T-helper 1 cell (primary cell): ENCODE data around the gene MUC12.
"Not testable (repeated sequence)": the region's sequence is repeated elsewhere in the genome, so short reads cannot be mapped to it uniquely, and the experiment has no call there.

Source experiments
- DNase-seq, 5 donors: peaks; one replicate each; pipeline ENCODE4 v3.0.0-alpha.2; 2012 to 2020

Gene MUC12

DNA sequence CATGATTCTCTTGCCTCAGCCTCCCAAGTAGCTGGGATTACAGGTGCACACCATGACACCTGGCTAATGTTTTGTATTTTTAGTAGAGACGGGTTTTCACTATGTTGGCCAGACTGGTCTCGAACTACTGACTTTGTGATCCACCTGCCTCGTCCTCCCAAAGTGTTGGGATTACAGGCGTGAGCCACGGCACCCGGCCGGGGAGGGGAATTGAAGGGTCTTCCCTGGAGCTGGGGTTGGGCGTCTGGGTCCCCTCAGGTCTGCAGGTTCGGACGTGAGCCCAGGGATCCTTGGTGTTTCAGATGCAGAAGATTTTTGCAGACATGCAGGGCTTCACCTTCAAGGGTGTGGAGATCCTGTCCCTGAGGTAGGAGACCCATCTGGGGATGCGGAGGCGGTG lies 6.0 kb upstream of the MUC12 start:
- no peak for DNase-seq

DNA sequence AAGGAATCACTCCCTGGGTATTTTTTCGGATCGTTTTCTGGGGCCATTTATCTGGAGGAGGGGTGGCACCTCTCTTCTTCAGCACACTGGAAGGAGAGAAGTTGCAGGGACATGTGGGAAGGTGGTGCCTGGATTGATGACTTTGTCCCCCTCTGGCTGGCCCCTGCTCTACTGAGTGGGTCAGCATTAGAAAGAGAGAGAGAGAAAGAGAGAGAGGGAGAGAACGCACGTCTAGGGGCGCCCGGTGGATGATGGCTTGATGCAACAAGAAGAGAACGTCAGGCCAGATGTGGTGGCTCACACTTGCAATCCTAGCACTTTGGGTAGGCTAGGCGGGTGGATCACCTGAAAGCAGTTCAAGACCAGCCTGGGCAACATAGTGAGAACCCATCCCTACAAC lies 5.5 kb upstream of the MUC12 start:
- no peak for DNase-seq

DNA sequence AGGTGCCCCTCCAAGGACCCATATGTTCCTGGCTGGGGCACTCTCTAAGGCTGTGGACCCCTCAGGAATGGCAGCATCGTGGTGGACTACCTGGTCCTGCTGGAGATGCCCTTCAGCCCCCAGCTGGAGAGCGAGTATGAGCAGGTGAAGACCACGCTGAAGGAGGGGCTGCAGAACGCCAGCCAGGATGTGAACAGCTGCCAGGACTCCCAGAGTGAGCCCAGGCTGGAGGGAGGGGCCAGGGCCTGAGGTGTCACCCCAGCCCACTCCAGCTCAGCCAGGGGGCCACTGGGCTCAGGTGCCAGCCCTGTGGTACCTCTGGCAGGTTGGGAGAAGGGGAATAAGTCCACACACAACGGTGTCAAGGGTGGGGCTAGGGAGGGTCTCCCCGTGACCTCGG lies 4.7 kb upstream of the MUC12 start:
- DNase-seq = no peak

DNA sequence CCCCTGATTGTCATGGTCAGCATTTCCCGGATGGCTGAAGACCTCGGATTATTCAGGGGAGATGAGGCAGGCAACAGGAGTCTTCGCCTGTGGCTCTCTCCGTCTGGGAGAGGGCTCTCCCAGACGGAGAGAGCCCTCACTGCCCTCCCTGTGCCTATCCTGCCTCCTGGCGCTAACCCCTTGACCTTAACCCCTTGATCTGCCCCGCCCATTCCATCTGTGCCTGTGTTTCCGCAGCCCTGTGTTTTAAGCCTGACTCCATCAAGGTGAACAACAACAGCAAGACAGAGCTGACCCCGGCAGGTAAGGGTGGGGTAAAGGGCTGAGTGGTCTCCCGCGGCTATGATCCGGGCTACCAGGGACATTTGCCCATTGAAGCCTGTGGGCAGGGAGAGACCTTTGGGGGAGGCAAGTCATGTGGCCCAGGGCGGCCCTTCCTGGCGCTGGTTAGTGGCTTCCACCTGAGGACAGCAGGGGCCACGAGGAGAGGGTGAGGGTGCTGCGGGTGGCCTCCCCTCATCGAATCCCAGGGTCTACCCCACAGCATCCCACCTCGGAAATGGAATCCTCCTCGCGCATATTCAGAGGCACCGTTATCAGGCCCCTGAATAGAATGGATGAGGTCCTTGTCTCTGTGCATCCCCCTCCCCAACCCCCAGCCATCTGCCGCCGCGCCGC lies 4.2 kb upstream of the MUC12 start:
- DNase-seq = no peak

DNA sequence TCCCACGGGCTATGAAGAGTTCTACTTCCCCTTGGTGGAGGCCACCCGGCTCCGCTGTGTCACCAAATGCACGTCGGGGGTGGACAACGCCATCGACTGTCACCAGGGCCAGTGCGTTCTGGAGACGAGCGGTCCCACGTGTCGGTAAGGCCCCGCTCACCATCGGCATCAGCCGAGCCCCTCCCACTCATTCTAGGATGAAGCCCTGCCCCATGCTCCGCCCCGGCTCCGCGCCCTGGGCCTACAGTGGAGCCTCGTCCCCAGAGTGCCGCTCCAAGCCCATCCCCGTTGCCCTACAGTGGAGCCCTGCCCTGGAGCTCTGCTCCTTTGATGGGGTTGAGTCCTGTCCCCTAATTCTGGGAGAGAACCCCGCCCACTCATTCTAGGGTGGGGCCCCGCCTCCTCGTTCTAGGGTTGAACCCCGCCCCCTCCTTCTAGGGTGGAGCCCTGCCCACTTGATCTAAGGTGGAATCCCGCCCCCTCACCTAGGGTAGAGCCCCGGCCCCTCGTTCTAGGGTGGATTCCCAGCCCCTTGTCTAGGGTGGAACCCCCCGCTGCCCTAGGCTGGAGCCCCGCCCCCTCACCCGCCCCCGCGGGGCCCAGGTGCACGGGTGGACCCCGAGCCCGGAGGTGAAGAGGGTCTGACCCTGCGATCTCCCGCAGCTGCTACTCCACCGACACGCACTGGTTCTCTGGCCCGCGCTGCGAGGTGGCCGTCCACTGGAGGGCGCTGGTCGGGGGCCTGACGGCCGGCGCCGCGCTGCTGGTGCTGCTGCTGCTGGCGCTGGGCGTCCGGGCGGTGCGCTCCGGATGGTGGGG lies 3.4 kb upstream of the MUC12 start:
- peak; percentile 36 to 74 (median 57) for DNase-seq

DNA sequence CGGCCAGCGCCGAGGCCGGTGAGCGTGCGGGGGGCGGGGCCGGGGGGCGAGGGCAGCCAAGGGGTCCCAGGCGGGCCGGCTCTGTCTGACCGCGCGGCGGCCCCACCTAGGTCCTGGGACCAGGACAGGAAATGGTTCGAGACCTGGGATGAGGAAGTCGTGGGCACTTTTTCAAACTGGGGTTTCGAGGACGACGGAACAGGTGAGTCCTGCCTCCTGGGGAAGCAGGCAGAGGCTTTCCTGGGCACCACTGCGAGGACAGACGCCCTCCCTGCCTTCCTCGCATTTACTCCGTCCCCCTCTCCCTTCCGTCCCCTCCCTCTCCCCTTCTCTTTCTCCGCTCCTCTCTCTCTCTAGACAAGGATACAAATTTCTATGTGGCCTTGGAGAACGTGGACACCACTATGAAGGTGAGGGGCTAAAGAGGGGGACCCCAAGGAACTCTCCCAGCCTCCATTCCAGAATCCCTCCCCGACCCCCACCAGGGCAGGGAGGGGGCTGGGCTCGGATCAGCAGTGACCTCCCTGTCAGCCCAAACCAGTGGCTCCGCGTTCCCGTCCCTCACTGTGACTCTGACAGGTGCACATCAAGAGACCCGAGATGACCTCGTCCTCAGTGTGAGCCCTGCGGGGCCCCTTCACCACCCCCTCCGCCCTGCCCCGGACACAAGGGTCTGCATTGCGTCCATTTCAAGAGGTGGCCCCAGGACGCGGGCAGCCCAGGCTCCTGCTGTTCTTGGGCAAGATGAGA lies 2.6 kb upstream of the MUC12 start:
- no peak for DNase-seq

DNA sequence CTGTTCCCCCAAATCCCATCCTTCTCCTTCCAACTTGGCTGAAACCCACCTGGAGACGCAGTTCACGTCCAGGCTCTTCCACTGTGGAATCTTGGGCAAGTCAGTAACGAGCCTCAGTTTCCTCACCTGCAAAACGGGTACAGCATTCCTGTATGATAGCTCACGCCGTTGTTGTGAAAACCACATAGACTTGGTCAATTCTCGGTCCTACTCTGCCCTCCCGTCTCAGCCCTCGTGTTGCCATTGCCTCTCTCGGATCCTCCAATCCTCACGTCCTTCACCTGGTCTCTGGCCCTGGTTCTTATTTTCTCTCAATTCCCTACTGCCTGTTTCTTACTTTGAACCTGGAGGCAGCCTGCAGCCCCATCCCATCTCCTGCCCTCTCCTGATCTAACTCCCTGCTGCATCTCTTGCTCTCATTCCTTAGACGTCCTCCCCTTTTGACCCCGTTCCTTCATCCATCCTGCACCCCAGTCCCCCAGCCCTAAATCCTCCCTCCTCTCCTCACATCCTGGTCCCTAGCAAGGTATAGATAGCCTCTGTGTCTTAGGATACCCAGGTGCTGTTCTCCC lies 2.0 kb upstream of the MUC12 start:
- DNase-seq = no peak

DNA sequence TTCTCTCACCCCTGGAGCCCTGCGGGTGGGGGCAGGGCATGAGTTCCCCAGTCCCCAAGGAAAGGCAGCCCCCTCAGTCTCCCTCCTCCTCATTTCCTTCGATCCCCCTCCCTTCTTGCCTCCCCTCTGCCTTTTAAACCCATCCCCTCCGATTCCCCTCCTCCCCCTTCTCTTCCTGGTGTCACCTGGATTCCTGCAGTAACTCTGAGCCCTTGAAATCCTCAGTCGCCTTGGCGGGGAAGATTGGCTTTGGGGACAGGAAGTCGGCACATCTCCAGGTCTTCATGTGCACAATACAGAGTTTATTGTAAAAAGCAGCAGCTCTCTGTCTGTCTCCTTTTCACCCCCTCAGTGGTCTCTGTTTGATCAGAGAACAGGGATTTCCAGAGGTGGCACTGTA lies 1.3 kb upstream of the MUC12 start:
- no peak for DNase-seq

DNA sequence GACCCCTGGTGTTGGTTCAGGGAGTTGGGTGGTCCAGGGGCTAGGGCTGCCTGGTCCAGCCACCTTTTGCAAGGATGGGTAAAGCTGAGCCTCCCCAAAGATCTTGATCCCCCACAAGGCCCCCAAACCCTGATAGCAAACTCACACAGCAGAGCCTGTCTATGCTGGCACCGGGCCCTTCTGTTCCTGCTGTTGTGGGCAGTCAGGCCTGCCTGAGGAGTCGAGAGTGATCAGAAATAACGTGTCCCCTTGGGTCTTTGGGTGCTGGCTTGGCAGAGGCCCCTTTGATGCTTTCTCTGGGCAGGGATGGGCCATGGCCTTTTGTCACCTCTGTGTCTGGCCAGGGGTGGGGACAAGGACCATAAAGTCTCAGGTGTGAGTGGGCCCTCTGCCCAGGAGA lies 715 bp upstream of the MUC12 start:
- no peak for DNase-seq

DNA sequence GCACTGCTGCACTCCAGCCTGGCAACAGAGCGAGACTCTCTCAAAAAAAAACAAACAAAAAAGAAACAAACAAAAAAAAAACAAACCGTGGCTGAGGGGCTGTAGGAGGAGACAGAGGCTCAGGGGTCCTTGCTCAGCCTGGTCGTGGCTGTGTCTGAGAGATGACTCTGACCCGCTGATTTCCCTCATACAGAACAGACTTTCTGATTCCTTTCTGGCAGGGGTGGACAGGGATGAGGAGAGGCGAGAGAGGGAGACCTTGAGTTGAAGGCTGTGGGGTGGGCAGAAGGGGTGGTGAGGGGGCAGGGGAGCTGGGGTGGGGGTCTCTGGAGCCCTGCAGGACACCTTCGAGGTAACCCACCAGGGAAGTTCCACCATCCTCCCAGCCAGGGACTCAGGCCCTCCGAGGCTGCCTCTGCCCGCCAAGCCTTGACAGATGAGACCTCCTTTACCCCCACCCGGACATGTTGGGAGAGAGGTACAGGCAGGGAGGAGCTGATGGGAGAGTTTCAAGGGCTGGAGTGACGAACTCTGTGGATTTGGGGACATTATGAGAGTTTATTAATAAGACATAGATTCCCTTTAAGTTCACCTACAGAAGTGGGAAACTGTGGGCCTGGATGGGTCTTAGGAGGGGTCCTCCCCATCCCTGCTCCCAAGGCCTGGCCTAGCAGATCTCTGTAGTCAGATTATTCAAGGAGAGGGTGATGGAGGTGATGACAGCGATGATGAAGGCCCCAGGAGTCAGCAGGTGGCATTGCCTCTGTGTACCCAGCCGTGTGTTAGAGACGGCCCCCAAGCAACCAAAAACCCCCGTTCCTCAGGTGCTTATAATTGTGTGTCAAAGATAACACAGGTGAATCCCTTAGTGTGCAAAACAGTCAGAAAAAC lies 2.0 kb downstream of the MUC12 start:
- DNase-seq = no peak

DNA sequence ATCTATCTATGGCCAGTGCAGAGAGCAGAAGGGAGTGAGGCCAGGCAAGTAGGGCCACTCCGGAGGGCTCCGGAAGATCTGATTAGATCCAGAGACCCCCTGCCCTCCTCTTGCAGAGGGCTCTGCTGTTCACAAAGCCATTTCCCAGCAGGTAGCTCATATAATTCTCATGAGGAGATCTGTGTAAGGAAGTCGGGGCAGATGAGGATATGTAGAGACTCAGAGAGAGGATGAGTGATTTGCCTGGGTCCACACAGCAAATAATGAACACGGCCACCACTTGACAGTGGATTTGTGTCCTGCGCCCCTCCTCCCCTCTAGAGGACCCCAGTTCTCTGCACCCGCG lies 2.6 kb downstream of the MUC12 start:
- DNase-seq = no peak

DNA sequence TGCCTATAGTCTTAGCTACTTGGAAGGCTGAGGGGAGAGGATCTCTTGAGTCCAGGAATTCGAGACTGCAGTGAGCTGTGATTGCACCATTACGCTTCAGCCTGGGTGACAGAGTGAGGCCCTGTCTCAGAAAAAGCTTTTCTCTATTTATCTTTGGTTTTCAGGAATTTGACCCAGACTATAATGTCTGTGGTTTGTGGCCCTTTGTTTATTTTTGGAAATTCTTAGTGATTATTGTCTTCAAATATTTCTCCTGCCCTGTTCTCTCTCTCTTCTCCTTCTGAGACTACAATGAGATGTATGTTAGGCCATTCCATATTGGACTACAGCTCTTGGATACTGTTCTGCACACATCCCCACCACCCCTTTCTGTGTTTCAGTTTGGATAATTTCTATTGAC lies 4.7 kb downstream of the MUC12 start:
- no peak for DNase-seq

DNA sequence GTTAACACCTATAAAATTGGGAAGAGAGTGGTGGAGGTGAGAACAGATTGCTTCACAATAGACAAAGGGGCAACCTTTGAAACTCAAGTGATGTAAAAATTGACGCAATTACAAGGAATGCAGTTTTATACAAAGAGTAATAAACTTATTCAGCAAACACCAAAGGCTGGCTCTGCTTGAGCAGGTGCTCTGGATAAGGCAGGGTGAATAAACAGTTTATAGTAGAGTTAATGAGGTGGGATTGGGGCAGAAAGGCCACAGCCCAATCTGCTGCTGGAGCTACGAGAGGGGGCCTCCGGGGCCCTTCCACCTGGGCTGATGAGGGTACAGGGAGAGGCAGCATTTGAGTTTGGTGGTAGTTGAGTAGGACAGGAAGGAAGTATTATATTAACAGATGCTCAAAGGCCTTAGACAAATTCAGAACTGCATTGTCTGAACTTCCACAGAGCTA lies 6.0 kb downstream of the MUC12 start:
- DNase-seq = no peak

DNA sequence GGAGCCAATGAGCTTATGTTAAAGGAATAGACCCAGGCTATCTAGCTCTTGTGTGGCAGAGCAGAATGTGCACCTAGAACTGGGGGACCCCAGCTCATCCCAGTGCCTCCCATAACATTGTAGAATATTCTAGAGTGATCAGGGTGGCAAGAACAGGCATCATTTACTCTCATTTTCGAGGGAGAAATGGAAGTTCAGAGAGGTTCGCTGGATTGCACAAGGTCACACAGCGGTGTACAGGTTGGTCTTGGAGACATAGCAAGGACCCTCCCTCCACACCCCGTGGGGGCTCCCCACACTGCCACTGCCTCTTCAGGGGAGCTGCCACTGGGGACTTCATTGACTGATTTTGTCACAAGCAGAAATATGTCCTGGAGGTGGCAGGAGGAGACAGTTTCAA lies 8.9 kb downstream of the MUC12 start:
- DNase-seq = no peak

DNA sequence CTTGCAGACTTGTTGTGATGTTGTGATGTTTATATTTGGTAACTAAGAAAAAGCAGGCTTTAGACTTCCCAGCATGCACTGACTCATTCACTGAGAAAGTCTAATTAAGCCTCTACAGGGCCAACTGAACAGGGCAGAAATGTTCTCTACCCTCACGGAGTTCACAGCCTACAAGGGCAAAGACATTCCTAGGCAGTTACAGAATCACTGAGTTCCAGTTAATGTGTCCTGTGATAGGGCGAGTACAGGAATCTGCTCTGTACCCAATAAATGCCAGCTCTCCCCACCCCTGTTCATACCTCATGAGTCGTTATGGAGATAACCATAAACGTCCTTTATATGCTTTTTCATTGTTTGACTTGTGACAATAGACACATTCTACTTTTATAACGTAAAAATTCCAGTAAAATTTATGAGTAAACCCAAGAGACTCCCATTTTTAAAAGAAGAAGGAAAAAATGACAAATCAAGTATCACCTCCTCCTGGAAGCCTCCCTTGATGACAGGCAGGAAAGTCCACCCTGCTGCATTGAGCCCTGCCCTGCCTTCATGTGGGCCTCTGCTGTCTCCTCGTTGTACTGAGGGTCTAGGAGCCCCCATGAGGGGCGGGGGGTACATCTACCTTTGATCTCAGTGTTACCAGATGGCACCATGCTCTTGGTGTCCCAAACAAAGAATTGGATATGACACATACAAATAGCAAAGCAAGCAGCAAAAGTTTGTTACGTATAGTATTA lies 14.3 kb downstream of the MUC12 start:
- no peak for DNase-seq

DNA sequence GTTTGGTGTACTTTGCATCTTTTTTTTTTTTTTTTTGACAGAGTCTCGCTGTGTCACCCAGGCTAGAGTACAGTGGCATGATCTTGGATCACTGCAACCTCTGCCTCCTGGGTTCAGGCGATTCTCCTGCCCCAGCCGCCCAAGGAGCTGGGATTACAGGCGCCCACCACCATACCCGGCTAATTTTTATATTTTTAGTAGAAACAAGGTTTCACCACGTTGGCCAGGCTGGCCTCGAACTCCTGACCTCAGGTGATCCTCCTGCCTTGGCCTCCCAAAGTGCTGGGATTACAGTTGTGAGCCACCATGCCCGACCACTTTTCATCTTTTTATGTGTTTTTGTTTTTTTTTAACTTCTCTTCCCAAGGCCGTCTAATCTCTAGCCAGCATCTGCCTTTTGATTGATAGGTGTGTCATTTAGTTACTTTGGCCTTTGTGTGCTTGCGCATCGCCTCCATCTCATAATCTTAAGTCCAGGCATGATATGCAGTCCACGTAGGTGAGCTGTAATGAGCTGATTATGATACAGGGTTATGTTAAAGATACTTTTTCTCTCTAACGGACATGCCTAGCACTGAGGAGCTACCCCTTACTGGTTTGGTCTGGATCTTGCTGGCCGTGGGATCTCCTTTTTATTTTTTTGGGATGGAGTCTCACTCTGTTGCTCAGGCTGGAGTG lies 15.0 kb downstream of the MUC12 start:
- not testable (repeated sequence) for DNase-seq

DNA sequence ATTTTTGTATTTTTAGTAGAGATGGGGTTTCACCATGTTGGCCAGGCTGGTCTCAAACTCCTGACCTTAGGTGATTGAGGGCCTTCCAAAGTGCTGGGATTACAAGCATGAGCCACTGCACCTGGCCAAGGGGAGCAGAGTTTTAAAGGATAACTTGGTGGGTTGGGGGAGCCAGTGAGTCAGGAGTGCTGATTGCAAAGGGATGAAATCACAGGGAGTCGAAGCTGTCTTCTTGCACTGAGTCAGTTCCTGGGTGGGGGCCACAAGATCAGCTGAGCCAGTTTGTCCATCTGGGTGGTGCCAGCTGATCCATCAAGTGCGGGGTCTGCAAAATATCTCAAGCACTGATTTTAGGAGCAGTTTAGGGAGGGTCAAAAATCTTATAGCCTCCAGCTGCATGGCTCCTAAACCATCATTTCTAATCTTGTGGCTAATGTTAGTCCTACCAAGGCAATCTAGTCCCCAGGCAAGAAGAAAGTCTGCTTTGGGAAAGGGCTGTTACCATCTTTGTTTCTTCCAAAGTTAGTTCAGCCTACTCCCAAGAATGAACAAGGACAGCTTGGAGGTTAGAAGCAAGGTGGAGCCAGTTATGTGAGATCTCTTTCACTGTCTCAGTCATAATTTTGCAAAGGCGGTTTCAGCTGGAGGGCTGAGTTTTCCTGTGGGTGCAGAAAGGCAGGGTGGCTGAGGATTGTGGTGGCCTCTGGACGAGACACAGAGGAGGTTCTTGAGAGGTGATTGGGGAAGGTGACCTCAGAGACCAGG lies 15.8 kb downstream of the MUC12 start:
- not testable (repeated sequence) for DNase-seq

DNA sequence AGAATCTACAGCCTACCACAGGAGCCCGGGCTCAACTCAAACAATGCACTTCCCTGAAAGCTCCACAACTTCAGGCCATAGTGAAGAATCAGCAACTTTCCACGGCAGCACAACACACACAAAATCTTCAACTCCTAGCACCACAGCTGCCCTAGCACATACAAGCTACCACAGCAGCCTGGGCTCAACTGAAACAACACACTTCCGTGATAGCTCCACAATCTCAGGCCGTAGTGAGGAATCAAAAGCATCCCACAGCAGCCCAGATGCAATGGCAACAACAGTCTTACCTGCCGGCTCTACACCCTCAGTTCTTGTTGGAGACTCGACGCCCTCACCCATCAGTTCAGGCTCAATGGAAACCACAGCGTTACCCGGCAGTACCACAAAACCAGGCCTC lies 22.3 kb downstream of the MUC12 start:
- DNase-seq = no peak

DNA sequence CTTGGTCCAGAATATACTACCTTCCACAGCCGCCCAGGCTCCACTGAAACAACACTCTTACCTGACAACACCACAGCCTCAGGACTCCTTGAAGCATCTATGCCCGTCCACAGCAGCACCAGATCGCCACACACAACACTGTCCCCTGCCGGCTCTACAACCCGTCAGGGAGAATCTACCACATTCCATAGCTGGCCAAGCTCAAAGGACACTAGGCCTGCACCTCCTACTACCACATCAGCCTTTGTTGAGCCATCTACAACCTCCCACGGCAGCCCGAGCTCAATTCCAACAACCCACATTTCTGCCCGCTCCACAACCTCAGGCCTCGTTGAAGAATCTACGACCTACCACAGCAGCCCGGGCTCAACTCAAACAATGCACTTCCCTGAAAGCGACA lies 22.9 kb downstream of the MUC12 start:
- not testable (repeated sequence) for DNase-seq

DNA sequence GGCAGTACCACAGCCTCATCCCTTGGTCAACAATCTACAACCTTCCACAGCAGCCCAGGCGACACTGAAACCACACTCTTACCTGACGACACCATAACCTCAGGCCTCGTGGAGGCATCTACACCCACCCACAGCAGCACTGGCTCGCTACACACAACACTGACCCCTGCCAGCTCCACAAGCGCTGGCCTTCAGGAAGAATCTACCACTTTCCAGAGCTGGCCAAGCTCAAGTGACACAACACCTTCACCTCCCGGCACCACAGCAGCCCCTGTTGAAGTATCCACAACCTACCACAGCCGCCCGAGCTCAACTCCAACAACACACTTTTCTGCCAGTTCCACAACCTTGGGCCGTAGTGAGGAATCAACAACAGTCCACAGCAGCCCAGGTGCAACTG lies 25.3 kb downstream of the MUC12 start:
- DNase-seq = not testable (repeated sequence)
